BE2C (cell line): ENCODE results near the gene KCTD15.

Source experiments
- DNase-seq: peaks from one replicate; pipeline ENCODE4 v3.0.0-alpha.2; 2020
- H3K27me3 ChIP-seq: fragments of 250-450 bp; sonication (Bioruptor Pico); 2 replicates; pipeline ENCODE4 v1.5.1; 2020; ENCODE audit warnings: mild to moderate bottlenecking
- H3K36me3 ChIP-seq: fragments of 250-450 bp; sonication (Bioruptor Pico); 2 replicates; pipeline ENCODE4 v1.5.1; 2020; ENCODE audit warnings: mild to moderate bottlenecking
- H3K4me1 ChIP-seq: fragments of 250-450 bp; sonication (Bioruptor Pico); 2 replicates; pipeline ENCODE4 v1.5.1; 2020
- H3K4me3 ChIP-seq: 2 replicates; pipeline ENCODE4 v1.5.1; 2011; ENCODE audit warnings: low read depth, low read length
- H3K9me3 ChIP-seq: fragments of 250-450 bp; sonication (Bioruptor Pico); 2 replicates; pipeline ENCODE4 v1.5.1; 2020
- TF ChIP-seq, protein P1 (sequence below): IDR thresholded peaks from 2 replicates; pipeline ENCODE4 v1.5.1; 2012; ENCODE audit warnings: mild to moderate bottlenecking, low read depth, low read length

The KCTD15 gene

GRCh38 chr19:33781415-33781935, 15.2 kb upstream of the KCTD15 start:
- TF ChIP-seq, protein P1, sequence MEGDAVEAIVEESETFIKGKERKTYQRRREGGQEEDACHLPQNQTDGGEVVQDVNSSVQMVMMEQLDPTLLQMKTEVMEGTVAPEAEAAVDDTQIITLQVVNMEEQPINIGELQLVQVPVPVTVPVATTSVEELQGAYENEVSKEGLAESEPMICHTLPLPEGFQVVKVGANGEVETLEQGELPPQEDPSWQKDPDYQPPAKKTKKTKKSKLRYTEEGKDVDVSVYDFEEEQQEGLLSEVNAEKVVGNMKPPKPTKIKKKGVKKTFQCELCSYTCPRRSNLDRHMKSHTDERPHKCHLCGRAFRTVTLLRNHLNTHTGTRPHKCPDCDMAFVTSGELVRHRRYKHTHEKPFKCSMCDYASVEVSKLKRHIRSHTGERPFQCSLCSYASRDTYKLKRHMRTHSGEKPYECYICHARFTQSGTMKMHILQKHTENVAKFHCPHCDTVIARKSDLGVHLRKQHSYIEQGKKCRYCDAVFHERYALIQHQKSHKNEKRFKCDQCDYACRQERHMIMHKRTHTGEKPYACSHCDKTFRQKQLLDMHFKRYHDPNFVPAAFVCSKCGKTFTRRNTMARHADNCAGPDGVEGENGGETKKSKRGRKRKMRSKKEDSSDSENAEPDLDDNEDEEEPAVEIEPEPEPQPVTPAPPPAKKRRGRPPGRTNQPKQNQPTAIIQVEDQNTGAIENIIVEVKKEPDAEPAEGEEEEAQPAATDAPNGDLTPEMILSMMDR: no peak
- H3K36me3 ChIP-seq: no peaks in the 10 kb centered on the region
- H3K4me1 ChIP-seq: peaks cover 3% of the 10 kb centered on the region; the same call in 1 of the 2 replicates
- H3K9me3 ChIP-seq: no peaks in the 10 kb centered on the region
- H3K4me3 ChIP-seq: no peak overlapping the region
- no peak for DNase-seq
- H3K27me3 ChIP-seq: no peaks in the 10 kb centered on the region

DNA sequence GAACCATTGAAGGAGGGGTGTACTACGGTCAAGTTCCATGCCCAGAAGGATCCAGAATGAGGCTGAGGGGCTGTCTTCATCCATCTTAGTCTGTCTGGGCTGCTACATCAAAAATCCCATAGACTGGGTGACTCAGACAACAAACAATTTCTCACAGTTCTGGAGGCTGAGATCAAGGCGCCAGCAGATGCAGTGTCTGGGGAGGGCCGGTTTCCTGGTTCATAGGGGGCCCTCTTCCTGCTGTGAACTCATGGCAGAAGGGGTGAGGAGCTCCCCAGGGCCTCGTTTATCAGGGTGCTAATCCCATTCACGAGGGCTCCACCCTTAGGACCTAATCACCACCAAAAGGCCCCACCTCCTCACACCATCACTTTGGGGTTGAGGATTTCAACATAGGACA, 14.7 kb upstream of the KCTD15 start:
- peaks cover 3% of the 10 kb centered on the region; the same call in 1 of the 2 replicates for H3K4me1 ChIP-seq
- H3K27me3 ChIP-seq: no peaks in the 10 kb centered on the region
- DNase-seq: no peak
- no peak overlapping the region for H3K4me3 ChIP-seq
- H3K9me3 ChIP-seq: no peaks in the 10 kb centered on the region
- no peaks in the 10 kb centered on the region for H3K36me3 ChIP-seq
- TF ChIP-seq, protein P1: no peak

DNA sequence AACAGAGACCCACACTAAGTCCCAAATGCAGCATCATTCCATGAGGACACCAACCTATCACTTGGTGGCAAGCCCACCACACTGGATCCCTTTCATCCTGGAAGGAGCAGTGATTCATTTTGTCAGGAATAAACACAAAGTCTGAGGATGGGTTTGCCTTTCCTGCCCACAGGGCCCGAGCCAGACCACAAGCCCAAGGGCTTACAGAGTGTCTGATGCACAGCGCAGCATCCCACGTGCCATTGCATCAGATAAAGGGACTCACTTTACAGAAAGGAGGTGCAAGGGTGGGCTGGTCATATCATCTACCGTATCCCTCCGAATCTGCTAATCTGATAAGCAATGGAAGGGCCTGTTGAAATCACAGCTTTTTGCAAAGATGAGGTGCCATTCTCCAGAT, 12.2 kb upstream of the KCTD15 start:
- Histone ChIP-seq H3K4me1 (no peaks in the 10 kb centered on the region), H3K36me3 (no peaks in the 10 kb centered on the region), H3K4me3 (no peak overlapping the region), H3K9me3 (no peaks in the 10 kb centered on the region), H3K27me3 (no peaks in the 10 kb centered on the region)
- DNase-seq: no peak
- TF ChIP-seq, protein P1: no peak

DNA sequence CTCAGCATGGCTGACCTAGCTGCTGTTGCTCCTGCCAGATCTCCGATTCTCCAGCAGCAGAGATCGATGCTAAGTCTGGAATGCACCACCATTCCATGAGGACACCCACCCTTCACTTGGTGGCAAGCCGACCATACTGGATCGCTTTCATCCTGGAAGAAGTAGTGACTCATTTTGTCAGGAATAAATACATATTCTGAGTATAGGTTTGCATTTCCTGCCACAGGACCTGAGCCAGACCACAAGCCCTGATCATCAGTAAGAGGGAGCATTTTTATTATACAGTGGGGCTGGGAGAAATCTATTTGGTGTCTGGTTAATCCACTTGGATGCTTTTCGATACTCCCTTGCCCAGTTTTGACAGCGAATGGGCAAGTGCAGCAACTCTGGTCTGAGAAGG, 10.9 kb upstream of the KCTD15 start:
- H3K4me3 ChIP-seq: no peak overlapping the region
- no peaks in the 10 kb centered on the region for H3K27me3 ChIP-seq
- TF ChIP-seq, protein P1: no peak
- no peaks in the 10 kb centered on the region for H3K4me1 ChIP-seq
- H3K36me3 ChIP-seq: no peaks in the 10 kb centered on the region
- DNase-seq: no peak
- H3K9me3 ChIP-seq: no peaks in the 10 kb centered on the region

- Histone ChIP-seq H3K36me3 (no peaks in the 10 kb centered on the region), H3K9me3 (no peaks in the 10 kb centered on the region), H3K27me3 (no peaks in the 10 kb centered on the region), H3K4me3 (no peak overlapping the region), H3K4me1 (no peaks in the 10 kb centered on the region)
- DNase-seq: no peak
- TF ChIP-seq, protein P1: no peak
Observed at GRCh38 chr19:33788676-33789075, 8.0 kb upstream of the KCTD15 start.

- DNase-seq: no peak
- Histone ChIP-seq H3K9me3 (no peaks in the 10 kb centered on the region), H3K36me3 (no peaks in the 10 kb centered on the region), H3K27me3 (no peaks in the 10 kb centered on the region), H3K4me1 (peaks cover under 1% of the 10 kb centered on the region; the same call in 1 of the 2 replicates), H3K4me3 (no peak overlapping the region)
- TF ChIP-seq, protein P1: no peak
Observed at GRCh38 chr19:33789344-33789743, 7.3 kb upstream of the KCTD15 start.
